ENCODE measurements around the gene PTPN7. TPM values are rescaled to one million over a fixed set of nuclear protein-coding genes. Genes with fewer than 3 reads are reported as not detected.
"Not testable (repeated sequence)": the region's sequence is repeated elsewhere in the genome, so short reads cannot be mapped to it uniquely, and the experiment has no call there.

The PTPN7 gene
- polyA plus RNA-seq, 1 donor = 1.3 TPM

DNA sequence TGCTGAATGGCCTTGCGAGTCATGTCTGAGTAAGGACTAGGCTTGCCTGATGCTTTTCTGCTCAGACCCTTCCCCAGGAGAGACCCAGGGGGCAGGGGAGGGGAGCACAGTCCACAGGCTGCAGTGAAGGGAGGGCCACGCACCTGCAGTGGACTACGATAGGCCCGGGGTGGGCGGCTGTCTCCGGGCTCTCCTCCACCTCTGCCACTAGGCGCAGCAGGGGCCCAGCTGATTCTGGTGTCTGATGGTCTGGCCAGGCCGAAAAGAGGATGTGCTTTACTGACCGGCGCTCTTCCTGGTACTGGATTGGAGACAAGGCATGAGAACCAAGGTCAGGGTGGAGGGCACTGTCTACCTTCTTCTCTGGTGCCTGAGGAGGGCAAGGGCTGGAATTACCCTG, 8.0 kb downstream of the PTPN7 start:
- DNase-seq = no peak

DNA sequence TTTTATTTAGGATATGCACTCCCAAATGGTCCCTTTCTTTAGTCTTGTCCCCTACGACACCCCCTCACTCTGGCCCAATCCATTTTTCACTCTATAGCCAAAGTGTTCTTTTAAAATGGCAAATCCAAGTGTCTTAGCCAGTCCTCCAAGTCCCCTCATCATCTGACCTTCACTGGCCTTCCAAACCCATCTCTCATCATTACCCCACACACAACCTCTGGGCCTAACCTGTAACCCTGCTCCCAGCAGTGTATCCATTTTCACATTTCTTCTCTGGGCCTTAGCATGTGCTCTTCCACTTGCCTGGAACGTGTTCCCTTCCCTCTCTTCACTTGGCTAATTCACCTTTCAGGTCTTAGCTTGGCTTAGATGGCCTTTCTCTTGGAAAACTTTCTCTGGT, 9.4 kb downstream of the PTPN7 start:
- no peak for DNase-seq

DNA sequence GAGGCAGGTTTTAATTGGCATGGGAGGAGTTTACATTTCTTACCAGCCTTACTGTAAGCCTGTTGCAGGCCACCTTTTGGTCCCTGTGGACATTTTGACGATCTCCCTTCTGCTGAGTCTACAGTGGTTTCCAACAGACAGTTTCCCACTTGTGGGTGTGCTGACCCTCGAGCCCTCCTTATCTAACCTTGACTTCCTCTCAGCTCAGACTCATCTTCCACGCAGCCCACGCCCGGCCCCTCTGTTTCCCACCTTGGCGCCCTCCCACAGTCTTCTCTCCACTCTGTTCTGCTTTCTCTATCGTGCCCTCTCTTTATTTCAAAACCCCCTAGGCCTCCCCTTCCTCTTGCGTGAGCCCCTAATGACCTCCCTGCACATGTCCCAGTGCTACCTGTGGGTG, 9.8 kb downstream of the PTPN7 start:
- DNase-seq = no peak

DNA sequence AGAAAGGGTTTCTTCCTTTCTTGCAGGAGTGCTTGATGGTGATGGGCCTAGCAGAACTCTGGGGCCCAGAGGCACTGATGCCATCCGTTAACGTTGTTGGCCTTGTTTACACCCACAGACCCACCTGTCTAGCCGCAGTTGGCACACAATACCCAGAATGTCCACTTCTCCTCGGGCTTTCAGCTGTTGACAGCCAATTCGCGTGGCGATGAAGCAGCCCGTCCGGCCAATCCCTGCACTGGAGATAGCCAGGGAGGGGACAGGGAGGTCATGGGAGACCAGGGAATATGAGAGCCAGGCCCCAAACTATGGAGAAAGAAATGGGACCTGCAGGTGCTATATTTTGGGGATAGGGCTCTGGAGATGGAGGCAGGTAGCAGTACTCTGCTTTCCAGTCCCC, 10.2 kb downstream of the PTPN7 start:
- no peak for DNase-seq

DNA sequence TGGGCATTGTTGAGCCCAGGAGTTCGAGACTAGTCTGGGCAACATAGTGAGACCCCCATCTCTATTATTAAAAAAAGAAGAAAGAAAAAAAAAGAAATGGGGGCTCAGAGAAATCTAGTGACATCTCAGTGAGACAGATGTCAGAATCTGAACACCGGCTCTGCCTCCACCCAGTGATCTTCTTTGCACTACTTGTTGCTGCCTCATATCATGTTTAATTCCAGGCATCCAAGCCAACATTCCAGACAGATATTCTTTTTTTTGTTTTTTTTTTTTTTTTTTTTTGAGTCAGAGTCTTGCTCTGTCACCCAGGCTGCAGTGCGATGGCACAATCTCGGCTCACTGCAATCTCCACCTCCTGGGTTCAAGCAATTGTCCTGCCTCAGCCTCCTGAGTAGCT, 10.8 kb downstream of the PTPN7 start:
- no peak for DNase-seq

DNA sequence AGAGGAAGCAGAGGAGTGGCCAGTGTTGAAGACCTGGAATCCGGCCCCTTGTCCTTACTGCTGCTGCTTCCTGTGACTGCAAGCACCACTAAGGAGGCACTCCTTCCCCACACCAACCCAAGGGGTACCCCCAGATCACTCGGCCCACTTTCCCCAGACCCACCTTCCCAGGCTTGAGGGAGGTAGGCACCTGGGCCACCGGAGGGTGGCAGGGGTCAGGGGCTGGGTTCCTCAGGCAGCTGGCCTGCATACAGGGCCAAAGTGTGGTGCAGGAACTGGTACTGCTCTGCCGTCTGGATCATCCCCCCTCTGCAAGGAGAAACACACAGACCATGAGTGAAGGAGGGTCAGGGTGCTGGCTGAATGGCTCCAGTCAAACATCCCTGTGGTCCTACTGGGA, 12.0 kb downstream of the PTPN7 start:
- DNase-seq = no peak

DNA sequence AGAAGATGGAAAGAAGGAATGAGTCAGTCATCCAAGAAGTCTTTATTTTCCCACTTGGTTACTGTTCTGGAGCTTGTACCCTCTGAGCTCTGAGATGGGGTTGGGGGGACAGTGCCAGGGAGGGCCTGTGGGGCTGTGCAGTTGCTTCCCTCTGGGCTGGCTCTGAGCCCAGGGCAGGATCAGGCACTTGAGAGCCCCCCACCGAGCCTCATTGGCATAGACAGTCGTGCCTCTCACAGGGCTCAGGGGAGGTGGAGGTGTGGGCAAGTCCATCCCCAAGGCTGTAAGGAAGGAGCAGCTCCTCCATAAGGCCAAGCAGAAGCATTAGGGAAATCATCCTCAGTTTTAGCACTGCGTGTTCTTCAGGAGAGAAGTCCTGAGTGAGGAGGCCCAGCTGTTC, 13.4 kb downstream of the PTPN7 start:
- DNase-seq = no peak

DNA sequence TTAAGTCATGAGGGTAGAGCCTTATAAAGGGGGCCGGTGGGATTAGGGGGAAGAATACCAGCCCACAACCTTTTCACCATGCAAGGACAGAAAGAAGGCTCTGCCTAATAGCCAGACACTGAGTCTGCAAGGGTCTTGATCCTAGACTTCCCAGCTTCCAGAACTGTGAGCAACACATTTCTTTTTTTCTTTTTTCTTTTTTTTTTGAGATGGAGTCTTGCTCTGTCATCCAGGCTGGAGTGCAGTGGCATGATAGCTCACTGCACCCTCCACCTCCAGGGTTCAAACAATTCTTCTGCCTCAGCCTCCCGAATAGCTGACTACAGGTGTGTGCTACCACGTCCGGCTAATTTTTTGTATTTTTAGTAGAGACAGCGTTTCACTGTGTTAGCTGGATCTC, 14.1 kb downstream of the PTPN7 start:
- no peak for DNase-seq

DNA sequence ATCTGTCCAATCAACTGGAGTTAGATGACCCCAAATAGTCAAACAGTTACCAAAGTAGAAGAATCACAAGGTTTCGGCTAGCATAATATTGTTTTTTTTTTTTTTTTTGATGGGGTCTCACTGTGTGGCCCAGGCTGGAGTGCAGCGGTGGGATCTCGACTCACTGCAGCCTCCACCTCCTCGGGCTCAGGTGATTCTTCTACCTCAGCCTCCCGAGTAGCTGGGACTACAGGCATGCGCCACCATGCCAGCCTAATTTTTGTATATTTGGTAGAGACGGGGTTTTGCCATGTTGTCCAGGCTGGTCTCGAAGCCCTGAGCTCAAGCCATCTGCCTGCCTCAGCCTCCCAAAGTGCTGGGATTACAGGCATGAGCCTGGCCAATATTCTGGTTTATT, 14.7 kb downstream of the PTPN7 start:
- not testable (repeated sequence) for DNase-seq

DNA sequence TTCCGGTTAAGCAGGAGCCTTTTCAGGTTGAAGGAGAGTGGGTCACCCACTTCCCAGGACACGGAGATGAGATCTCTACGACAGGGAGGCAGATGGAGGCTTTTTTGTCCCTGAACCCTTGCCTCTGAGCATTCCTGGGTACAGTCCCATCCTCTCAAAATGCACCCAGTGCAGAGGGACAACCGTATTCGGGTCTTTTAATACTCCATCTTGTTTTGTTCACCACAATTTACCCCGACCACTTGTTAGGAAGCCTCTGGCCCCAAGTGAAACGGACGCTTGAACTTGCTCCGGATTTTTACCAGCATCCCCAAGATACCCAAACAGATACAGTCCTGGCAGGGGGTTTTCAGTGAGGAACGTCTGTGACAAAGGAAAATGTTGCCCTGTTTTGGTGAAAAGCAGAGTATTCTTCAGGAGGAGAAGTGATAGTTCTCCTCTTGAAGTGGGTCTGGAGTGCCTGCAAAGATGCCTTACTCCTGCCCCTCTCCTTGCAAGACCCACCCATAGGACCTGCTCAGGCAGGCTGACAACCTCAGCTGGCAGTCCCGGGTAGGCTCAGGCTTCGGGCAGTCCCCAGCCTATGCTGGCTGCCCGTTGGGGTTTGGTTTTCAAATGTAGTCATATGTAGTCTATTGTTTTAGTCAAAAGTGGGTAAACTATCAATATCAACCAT, 15.2 kb downstream of the PTPN7 start:
- no peak for DNase-seq

DNA sequence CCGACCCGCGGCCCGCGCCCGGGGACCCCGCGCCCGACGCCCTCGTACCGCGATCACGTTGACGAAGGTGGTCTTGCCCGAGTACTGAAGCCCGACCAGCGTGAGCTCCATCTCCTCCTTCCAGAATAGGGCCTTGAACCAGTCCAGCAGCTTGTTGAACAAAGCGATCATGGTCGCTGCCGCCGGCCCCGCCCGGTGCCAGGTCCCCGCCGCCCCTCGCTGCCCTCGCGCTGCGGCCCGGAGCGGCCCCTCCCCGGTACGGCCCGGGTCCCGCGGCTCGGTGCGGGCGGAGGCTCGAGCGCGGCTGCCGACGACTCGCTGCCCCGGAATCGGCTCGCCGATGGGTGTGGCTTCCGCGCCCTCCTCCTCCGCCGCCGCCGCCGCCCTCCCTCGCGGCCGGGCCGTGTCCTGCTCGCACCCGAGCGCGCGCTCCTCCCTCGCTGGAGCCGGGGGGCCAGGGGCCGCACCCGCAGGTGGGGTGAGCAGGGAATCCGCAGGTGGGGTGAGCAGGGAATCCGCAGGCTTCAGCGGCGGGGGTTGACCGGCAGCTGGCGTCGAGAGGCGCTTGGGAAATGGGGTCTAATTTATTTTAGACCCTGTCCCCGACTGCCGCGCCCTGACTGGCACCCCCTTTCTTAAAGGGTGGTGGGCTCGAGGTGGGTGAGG, 15.9 kb downstream of the PTPN7 start, which contains the start of gene ARL8A:
Gene ARL8A (minus strand): TSS at position 336 of the 666 bp plus-strand sequence. CDS start 165 bp downstream, at position 171.
- peak; percentile 61 for DNase-seq

DNA sequence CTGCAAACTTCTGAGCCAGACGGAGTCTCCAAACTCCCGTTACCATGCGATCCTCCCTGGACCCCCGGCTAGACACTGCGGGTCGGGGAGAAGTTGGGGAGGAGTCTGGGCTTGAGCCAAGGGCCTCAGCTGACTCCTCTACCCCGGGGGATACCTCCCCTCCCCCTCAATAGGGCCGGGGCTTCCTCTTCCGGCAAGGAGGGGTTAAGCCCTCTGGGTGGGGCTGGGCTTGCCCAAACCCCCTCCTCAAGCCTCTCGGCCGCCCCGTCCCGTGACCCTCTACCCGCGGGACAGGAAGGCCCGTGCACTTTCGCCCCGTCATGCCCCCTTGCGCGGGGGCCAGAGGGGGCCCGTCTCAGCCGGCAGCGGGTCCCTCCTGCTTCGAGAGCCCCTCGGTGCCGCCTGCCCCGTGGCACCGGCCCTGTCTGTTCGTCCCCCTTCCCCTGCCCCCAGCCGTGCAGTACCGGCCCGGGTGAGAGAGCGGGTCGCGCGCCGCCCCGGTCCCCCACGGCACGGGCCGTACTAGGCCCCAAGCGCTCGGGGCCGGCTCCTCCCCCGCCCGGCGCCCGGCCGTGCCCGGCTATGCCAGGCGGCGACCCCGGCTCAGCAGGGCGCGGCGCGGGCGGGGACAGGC, 16.5 kb downstream of the PTPN7 start:
- DNase-seq = no peak

DNA sequence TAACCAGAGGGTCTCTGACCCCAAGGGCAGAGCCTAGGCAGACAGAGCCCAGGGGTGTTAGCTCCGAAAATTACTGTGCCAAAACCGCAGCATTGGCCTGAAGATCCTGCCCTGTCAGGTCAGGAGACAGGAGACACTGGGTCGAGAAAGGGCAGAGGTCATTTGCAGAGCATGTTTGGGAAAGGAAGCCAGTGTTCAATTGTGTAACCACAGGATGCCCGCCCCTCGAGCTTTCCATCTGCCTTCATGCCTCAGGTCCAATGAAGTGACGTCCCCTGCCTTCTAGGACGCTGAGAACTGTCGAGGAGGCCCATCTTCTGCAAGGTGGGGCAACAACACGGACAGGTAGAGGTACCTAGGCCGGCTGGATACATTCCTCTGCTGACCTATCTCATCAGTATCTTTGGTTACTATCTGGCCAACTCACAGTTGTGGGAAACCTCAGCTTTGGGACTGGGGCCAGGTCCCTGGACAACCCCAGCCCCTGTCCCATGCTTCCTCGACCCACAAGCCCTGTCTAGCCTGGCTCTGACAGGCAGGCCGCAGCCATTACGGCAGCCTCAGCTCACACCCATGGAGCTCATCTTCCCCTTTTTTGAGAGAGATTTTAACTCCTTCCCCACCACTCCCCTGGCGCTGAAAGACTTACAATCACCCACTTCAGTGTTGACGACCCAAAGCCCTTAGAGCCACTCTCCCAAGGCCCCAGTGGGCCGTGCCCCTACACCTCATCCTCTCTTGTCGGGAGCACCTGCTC, 17.2 kb downstream of the PTPN7 start:
- DNase-seq = no peak

DNA sequence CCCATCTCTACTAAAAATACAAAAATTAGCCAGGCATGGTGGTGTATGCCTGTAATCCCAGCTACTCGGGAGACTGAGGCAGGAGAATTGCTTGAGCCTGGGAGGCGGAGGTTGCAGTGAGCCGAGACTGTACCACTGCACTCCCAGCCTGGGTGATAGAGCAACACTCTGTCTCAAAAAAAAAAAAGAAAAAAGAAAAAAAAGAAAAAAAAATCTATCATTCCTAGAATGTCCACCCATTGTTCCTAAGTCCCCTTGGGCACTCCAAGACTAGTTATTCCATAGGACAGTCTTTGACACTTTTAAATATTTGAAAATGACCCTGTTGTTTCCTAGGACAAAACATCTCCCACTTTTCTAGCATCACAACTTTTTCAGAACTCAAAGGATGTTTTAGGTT, 18.9 kb downstream of the PTPN7 start:
- not testable (repeated sequence) for DNase-seq

DNA sequence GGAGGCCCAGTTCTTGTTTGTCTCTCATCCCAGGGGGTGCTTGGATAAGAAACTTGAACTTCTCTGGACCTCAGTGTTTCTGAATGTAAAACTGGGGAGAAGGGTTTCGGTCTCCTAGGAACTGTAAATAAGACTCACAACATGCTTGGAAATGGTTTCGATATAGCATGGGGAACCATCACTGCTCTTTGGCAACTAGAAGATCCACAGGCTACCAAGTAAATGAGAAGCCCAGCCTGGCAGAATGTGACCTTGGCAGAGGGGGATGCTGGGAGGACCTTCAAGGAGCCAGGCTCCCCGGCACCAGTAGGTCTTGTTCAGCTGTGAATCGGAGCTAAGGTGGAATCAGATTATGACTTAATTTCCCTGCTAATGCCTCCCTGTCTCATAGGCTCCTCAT, 19.6 kb downstream of the PTPN7 start:
- no peak for DNase-seq

DNA sequence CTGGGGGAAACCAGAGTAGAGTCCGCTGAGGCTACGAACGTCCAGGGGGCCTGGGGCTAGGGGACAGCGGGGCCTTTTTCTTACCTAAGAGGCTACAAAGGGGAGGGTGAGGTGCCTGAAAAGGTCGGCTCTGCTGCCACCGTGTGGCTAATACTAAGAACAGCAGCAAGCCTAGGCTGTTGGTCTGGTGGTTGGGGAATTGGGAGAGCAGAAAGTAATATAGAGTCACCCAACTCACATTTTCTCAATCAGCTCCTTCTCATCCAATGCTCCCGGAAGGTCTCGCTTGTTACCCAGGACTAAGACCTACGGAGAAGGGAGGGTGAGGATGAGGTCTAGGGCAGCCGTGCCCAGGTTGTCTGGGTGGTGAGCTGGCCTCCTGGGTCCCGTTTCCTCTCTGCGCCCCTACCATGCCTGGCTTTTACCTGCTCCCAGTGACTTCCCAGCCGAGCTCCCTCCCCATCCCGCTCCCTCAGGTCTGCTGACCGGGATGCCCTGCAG, 25.1 kb downstream of the PTPN7 start:
- DNase-seq = no peak

DNA sequence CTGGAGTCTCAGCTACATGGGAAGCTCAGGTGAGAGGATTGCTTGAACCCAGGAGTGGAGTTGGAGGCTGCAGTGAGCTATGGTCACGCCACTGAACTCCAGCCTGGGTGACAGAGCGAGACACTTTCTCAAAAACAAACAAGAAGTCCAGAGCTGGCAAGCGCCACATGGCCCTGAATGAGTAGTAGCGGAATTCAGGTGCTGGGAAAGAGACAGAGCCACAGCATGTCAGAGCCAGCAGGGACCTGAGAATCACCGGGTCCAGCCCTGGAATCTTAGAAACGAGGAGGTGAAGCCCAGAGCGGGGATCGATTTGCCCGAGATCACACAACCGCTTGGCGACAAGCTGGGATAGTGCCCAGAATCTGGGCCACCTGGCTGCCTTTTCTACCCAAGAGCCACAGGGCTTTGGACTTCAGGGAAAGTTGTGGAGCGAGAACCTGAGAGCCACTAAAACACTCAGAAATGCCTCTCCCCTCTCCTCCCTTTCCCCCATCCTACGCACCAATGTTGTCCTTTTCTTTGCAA, 25.7 kb downstream of the PTPN7 start:
- no peak for DNase-seq

DNA sequence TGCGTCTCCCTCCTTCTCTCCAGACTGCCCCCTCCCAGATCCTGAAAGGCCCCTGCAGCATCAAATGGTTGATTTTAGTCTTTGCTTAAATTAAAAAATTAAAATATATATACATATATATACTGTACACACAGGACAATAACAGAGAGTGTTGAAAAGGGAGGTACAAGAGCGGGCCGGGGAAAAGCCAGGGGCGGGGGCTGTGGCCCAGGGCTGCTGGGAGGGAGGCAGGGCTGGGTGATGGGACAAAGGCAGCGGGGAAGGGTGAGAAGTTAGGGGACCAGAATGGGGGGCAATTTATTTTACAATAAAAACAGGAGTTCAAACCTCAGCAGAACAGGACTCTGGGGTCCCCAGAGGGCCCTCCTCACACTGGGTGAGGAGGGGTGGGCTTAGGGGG, 26.4 kb downstream of the PTPN7 start:
- DNase-seq = no peak

DNA sequence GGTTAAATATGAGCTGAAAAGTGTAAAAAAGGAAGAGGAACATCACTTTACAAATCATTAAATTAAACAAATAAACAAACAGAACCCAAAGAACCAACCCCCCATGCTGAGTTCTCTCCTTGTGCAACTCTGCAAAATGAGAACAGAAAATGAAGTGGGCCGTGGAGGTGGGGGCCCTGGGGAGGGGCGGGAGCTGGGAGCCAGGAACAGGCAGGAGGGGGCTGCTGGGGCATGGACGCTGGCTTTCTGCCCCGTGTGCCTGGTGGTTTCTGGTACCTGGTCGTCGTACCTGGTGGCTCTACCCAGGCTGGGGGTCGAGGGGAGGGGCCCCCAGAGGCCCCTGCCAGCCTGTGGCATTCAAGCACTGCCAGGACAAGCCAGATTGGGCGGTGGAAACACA, 26.9 kb downstream of the PTPN7 start:
- no peak for DNase-seq

DNA sequence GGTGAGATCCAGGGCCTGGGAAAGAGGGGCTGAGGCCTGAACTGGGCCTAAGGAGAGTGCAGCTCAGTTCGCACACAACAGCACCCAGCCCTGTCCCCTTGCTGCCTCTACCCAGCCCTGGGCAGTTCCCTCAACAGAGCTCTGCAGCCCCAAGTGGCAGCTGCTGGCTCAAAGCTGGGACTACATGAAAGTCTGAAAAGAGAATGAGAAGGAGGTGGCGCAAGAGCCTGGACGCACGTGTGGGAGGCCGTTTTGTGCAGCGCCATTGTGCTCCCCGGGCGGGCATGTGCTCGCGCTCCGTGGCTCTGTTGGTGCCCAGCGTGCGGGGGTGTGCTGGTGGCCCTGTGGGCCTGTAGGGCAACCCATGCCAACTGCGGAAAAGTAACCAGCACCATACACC, 27.4 kb downstream of the PTPN7 start:
- DNase-seq = no peak

DNA sequence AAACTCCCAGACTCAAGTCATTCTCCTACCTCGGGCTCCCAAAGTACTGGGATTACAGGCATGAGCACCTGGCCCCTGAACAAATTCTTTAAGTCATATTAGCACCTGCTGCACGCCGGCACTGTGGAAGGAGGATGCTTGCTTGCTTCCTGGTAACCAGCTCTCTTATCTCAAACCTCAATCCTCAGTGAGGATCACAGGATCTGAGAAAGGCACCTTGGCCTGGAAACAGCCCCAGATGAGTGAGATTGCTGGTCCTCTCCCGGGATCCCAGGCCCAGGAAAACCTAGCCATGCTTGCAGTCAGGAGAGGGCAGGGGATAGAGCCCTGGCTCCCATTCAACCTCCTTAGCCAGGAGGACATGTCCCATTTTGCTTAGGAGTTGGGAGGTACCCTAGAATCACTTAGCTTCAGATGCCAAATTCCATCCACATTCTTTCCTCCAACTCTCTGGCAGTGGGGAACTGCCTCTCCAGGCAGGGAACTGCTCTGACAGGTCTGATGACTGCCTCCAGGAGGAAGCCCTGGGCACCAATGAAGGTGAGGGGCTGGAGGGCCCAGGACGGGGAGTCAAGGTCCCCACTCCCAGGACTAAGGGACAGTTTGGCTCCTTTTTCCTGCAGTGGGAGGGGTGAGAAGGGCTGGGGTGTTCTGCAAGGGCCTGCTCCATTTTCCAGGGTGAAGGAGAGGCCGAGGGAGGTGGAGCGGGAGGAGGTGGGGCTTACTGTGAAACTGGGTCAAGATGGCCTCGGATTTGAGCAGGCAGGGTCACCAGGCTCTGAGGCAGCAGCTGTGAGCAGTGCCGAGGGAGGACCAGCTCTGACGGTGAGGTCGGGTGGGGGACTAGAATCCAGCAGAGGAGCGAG, 28.2 kb downstream of the PTPN7 start:
- DNase-seq = no peak
